Gastrocnemius medialis (tissue), 4 donors: ENCODE data around the gene GPBP1L1. TPM values are rescaled to one million over a fixed set of nuclear protein-coding genes. Genes with fewer than 3 reads are reported as not detected.
A peak's percentile ranks its signal among the peaks of the same experiment; 100 is the strongest.

ENCODE experiments used
- ATAC-seq, 2 donors: fragments of 150-250 bp; one replicate each; pipeline ENCODE4 v1.9.1; 2016
- DNase-seq, 2 donors: peaks; one replicate each; pipeline ENCODE4 v3.0.0-alpha.2; 2019
- H3K27ac ChIP-seq, 4 donors: fragments of 200-600 bp; sonication (generic); 1 replicate in 1 of 4; 2 replicates in 3 of 4; pipeline ENCODE4 v1.5.1; 2016 to 2018; ENCODE audit warnings: mild to moderate bottlenecking in 2 of 4, moderate library complexity in 1 of 4
- H3K27me3 ChIP-seq, 3 donors: fragments of 200-600 bp; sonication (generic) in 2 of 3; 1 replicate in 1 of 3; 2 replicates in 2 of 3; pipeline versions ENCODE4 v1.5.1 to v1.6.0; 2016 to 2019; ENCODE audit warnings: mild to moderate bottlenecking in 1 of 3, moderate library complexity in 1 of 3
- H3K36me3 ChIP-seq, 2 donors: fragments of 200-600 bp; sonication (generic) in 1 of 2; one replicate each; pipeline ENCODE4 v1.5.1; 2017 to 2018
- H3K4me1 ChIP-seq, 2 donors: fragments of 200-600 bp; sonication (generic) in 1 of 2; one replicate each; pipeline ENCODE4 v1.5.1; 2016 to 2017; ENCODE audit warnings: mild to moderate bottlenecking in 2 of 2
- H3K4me3 ChIP-seq, 4 donors: fragments of 200-600 bp; sonication (generic) in 3 of 4; 1 replicate in 1 of 4; 2 replicates in 3 of 4; pipeline ENCODE4 v1.5.1; 2016 to 2019; ENCODE audit warnings: mild to moderate bottlenecking in 2 of 4
- H3K9me3 ChIP-seq, 3 donors: fragments of 200-600 bp; sonication (generic) in 2 of 3; 1 replicate in 1 of 3; 2 replicates in 2 of 3; pipeline ENCODE4 v1.5.1; 2016 to 2019
- POLR2A ChIP-seq, 2 donors: fragments of 450-650 bp; IDR thresholded peaks; one replicate each; pipeline ENCODE4 v1.6.1; 2017; ENCODE audit warnings: antibody characterized with exemption in 2 of 2, mild to moderate bottlenecking in 2 of 2, moderate library complexity in 2 of 2
- in situ Hi-C, 4 donors: fragments of 200-750 bp; cut with MboI; loops; one replicate each; pipeline versions ENCODE4 v1.15.0 to v1.8.0; 2017; ENCODE audit warnings: low sequenced_read_pairs in 4 of 4
- intact Hi-C: fragments of 100-400 bp; cut with DNase I; formaldehyde crosslinking; loops from one replicate; pipeline ENCODE4 v1.15.1; 2023; ENCODE audit warnings: low total_unique reads
- total RNA-seq, 4 donors: library from RNA; depleted of rRNA; stranded (reverse); fragments of >200 nt; gene quantifications; one replicate each; pipeline versions ENCODE4 v1.1.0 to v1.2.3, GENCODE V29; 2016
- TF ChIP-seq, protein P1 (sequence below), 5 experiments: fragments of 450-650 bp in 3 of 5; fragments of 200-600 bp in 2 of 5; sonication (generic) in 2 of 5; IDR thresholded peaks in 4 of 5; conservative IDR thresholded peaks in 1 of 5; 1 replicate in 4 of 5; 2 replicates in 1 of 5; pipeline ENCODE4 v1.5.1; 2016 to 2019; ENCODE audit warnings: antibody characterized with exemption in 5 of 5, mild to moderate bottlenecking in 3 of 5, moderate library complexity in 3 of 5

The GPBP1L1 gene
- total RNA-seq, 4 donors from 2014 or later = 58.5 to 99.5 (median 81.8) TPM

DNA sequence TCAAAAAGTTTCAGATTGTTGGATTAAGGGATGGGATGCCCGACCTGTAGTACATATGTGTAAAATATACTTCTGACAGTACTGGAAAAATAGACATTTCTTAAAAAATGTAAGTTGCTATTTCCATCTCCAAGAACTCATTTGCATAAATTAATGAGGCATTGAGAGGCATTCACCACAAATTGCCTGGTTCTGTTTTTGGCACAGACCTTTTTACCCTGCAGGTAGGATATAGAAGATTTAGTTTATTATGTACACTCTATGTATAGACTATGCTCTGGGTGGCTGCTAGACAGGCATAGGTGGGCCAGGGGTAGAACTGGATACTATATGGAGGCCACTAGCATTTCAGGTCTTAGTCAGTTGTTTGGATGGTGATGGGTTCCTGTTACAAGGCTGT lies 70.4 kb downstream of the GPBP1L1 start:
- TF ChIP-seq, protein P1, sequence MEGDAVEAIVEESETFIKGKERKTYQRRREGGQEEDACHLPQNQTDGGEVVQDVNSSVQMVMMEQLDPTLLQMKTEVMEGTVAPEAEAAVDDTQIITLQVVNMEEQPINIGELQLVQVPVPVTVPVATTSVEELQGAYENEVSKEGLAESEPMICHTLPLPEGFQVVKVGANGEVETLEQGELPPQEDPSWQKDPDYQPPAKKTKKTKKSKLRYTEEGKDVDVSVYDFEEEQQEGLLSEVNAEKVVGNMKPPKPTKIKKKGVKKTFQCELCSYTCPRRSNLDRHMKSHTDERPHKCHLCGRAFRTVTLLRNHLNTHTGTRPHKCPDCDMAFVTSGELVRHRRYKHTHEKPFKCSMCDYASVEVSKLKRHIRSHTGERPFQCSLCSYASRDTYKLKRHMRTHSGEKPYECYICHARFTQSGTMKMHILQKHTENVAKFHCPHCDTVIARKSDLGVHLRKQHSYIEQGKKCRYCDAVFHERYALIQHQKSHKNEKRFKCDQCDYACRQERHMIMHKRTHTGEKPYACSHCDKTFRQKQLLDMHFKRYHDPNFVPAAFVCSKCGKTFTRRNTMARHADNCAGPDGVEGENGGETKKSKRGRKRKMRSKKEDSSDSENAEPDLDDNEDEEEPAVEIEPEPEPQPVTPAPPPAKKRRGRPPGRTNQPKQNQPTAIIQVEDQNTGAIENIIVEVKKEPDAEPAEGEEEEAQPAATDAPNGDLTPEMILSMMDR (IDR thresholded peaks at IDR 0.05 in 4 of 5, conservative IDR thresholded peaks at IDR 0.05 in 1 of 5) = no peak
- no peak for TF ChIP-seq POLR2A (IDR thresholded peaks at IDR 0.05)
- Histone ChIP-seq H3K4me1 (no peaks in the 10 kb centered on the region), H3K4me3 (no peak overlapping the region), H3K36me3 (peaks cover 0 to 73% of the 10 kb centered on the region in 2 donors), H3K27ac (no peak overlapping the region), H3K27me3 (no peaks in the 10 kb centered on the region), H3K9me3 (no peaks in the 10 kb centered on the region)
- DNase-seq = no peak
- intact Hi-C loops = no loop called here
- no peak for ATAC-seq
- in situ Hi-C loops = no loop called here

DNA sequence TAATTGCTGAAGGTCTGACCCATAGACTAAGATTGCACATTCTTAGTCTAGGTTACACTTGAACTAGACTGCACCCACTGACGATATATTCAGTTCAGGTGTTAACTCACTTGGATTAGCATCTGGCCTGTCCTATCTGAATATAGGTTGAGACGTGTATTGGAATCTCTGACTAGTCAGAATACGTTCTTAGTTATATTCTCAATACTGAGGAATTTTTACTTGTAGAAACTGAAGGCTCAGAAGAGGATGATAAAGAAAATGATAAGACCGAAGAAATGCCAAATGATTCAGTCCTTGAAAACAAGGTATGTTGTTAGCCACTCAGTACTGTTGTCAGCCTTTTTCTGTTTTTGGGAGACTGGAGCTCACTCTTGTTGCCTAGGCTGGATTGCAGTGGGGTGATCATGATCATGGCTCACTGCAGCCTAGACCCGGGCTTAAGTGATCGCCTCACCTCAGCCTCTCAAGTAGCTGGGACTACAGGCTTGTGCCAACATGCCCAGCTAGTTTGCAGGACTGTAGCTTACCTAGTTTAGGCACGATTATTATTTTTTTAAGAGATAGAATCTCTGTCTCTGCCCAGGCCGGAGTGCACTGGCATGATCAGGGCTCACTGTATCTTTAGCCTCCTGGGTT lies 73.3 kb downstream of the GPBP1L1 start:
- Histone ChIP-seq H3K36me3 (peaks cover 0 to 57% of the 10 kb centered on the region in 2 donors), H3K27me3 (no peaks in the 10 kb centered on the region), H3K4me1 (no peaks in the 10 kb centered on the region), H3K27ac (no peak overlapping the region), H3K9me3 (no peaks in the 10 kb centered on the region), H3K4me3 (no peak overlapping the region)
- in situ Hi-C loops (no loop called here), intact Hi-C loops (no loop called here)
- peak in 1 of 2 donors; percentile 18 for ATAC-seq
- TF ChIP-seq, protein P1 (IDR thresholded peaks at IDR 0.05 in 4 of 5, conservative IDR thresholded peaks at IDR 0.05 in 1 of 5) = no peak
- TF ChIP-seq POLR2A (IDR thresholded peaks at IDR 0.05) = no peak
- no peak for DNase-seq

DNA sequence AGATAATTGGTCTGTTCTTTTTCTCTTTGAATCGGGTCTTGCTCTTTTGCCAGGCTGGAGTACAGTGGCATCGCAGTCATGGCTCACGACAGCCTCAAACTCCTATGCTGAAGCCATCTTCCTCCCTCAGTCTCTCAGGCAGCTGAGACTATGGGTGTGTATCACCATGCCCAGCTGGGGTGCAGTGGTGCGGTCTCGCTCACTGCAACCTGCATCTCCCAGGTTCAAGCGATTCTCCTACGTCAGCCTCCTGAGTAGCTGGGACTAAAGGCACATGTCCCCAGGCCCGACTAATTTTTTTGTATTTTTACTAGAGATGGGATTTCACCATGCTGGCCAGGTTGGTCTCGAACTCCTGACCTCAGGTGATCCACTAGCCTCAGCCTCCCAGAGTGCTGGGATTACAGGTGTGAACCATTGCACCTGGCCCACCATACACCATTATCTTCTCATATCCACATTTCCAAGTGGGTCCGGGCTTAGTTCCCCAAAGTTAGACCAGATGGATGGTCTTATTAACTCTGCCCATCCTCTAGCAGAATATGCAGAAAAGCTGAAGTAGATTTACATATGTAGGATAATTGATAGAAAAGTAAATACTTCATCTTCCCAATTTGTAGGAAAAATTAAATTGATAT lies 75.6 kb downstream of the GPBP1L1 start:
- intact Hi-C loops = no loop called here
- TF ChIP-seq POLR2A (IDR thresholded peaks at IDR 0.05) = no peak
- TF ChIP-seq, protein P1 (IDR thresholded peaks at IDR 0.05 in 4 of 5, conservative IDR thresholded peaks at IDR 0.05 in 1 of 5) = no peak

GRCh38 chr1:45608175-45609156 lies 77.9 kb downstream of the GPBP1L1 start:
- no peaks in the 10 kb centered on the region for H3K27me3 ChIP-seq
- H3K36me3 ChIP-seq = peaks cover 0 to 36% of the 10 kb centered on the region in 2 donors
- no peaks in the 10 kb centered on the region for H3K9me3 ChIP-seq
- intact Hi-C loops (loop anchor here (5.0 kb wide), 1 partner anchor 44 kb away; no protein-coding TSS in a partner anchor), in situ Hi-C loops (no loop called here)
- no peak overlapping the region for H3K27ac ChIP-seq
- ATAC-seq (no peak), DNase-seq (no peak)
- H3K4me1 ChIP-seq = no peaks in the 10 kb centered on the region
- no peak overlapping the region for H3K4me3 ChIP-seq
- TF ChIP-seq POLR2A (IDR thresholded peaks at IDR 0.05) = no peak
- TF ChIP-seq, protein P1 (IDR thresholded peaks at IDR 0.05 in 4 of 5, conservative IDR thresholded peaks at IDR 0.05 in 1 of 5) = no peak

More for the DNA sequence above, 75.6 kb downstream of the GPBP1L1 start:
- peaks cover 0 to 45% of the 10 kb centered on the region in 2 donors for H3K36me3 ChIP-seq
- no peaks in the 10 kb centered on the region for H3K4me1 ChIP-seq
- H3K9me3 ChIP-seq = no peaks in the 10 kb centered on the region
- ATAC-seq = no peak
- in situ Hi-C loops = no loop called here
- no peaks in the 10 kb centered on the region for H3K27me3 ChIP-seq
- no peak overlapping the region for H3K4me3 ChIP-seq
- no peak for DNase-seq
- no peak overlapping the region for H3K27ac ChIP-seq
